Peyer's patch (tissue), 4 donors: ENCODE measurements around the gene SYT14. TPM values are rescaled to one million over a fixed set of nuclear protein-coding genes. Genes with fewer than 3 reads are reported as not detected.

ENCODE experiments used
- DNase-seq, 3 donors: peaks; one replicate each; pipeline ENCODE4 v3.0.0-alpha.2; 2017 to 2019
- H3K27ac ChIP-seq, 4 donors: fragments of 200-600 bp; sonication (generic); one replicate each; pipeline ENCODE4 v1.5.1; 2016 to 2019
- H3K27me3 ChIP-seq, 2 donors: fragments of 200-600 bp; sonication (generic); one replicate each; pipeline ENCODE4 v1.5.1; 2019
- H3K36me3 ChIP-seq, 3 donors: fragments of 200-600 bp; sonication (generic); one replicate each; pipeline ENCODE4 v1.5.1; 2016 to 2019
- H3K4me1 ChIP-seq, 4 donors: fragments of 200-600 bp; sonication (generic); one replicate each; pipeline ENCODE4 v1.5.1; 2016 to 2019
- H3K4me3 ChIP-seq, 4 donors: fragments of 200-600 bp; sonication (generic); 1 replicate in 3 of 4; 2 replicates in 1 of 4; pipeline ENCODE4 v1.5.1; 2016 to 2019; ENCODE audit warnings: mild to moderate bottlenecking in 1 of 4
- H3K9me3 ChIP-seq, 4 donors: fragments of 200-600 bp; sonication (generic); one replicate each; pipeline ENCODE4 v1.5.1; 2016 to 2019; ENCODE audit warnings: mild to moderate bottlenecking in 1 of 4
- POLR2A ChIP-seq, 2 donors: fragments of 450-650 bp; IDR thresholded peaks; one replicate each; pipeline ENCODE4 v1.5.1; 2017; ENCODE audit warnings: antibody characterized with exemption in 2 of 2, mild to moderate bottlenecking in 2 of 2, moderate library complexity in 2 of 2
- total RNA-seq, 4 donors: library from RNA; depleted of rRNA; stranded (reverse); fragments of >200 nt; gene quantifications; one replicate each; pipeline ENCODE4 v1.1.0, GENCODE V29; 2016
- TF ChIP-seq, protein P1 (sequence below), 6 experiments: fragments of 450-650 bp in 4 of 6; fragments of 200-600 bp in 2 of 6; sonication (generic) in 1 of 6; IDR thresholded peaks; one replicate each; pipeline ENCODE4 v1.5.1; 2017 to 2019; ENCODE audit warnings: antibody characterized with exemption in 6 of 6, mild to moderate bottlenecking in 3 of 6, moderate library complexity in 1 of 6

SYT14 gene
- total RNA-seq, 4 donors from 2014 or later = 0.27 to 0.83 TPM; not detected in 2

GRCh38 chr1:210021145-210021860 is 83.3 kb downstream of the SYT14 start:
- Histone ChIP-seq H3K4me3 (no peak overlapping the region), H3K4me1 (no peaks in the 10 kb centered on the region), H3K36me3 (no peaks in the 10 kb centered on the region), H3K9me3 (no peaks in the 10 kb centered on the region), H3K27me3 (no peaks in the 10 kb centered on the region), H3K27ac (no peak overlapping the region)
- TF ChIP-seq, protein P1, sequence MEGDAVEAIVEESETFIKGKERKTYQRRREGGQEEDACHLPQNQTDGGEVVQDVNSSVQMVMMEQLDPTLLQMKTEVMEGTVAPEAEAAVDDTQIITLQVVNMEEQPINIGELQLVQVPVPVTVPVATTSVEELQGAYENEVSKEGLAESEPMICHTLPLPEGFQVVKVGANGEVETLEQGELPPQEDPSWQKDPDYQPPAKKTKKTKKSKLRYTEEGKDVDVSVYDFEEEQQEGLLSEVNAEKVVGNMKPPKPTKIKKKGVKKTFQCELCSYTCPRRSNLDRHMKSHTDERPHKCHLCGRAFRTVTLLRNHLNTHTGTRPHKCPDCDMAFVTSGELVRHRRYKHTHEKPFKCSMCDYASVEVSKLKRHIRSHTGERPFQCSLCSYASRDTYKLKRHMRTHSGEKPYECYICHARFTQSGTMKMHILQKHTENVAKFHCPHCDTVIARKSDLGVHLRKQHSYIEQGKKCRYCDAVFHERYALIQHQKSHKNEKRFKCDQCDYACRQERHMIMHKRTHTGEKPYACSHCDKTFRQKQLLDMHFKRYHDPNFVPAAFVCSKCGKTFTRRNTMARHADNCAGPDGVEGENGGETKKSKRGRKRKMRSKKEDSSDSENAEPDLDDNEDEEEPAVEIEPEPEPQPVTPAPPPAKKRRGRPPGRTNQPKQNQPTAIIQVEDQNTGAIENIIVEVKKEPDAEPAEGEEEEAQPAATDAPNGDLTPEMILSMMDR (IDR thresholded peaks at IDR 0.05) = no peak
- DNase-seq = no peak

DNA sequence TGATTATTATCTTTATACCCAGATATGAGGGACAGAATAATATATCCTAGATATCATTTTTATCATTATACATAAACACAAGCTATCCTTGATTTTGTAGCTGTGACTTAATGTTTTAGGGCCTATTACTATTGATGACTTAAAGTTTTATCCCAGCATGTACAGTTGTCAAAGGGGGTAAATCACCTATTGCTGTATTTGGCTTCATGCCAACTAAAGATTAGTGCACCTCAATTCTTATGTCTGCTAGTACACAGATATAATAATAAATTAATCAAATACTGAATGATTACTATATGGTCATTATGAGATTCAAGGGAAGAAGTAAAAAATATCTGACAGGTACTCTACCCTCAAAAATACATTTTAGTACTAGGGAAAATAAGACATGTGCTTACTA is 84.0 kb downstream of the SYT14 start:
- Histone ChIP-seq H3K4me1 (no peaks in the 10 kb centered on the region), H3K9me3 (no peaks in the 10 kb centered on the region), H3K4me3 (no peak overlapping the region), H3K36me3 (no peaks in the 10 kb centered on the region), H3K27me3 (no peaks in the 10 kb centered on the region), H3K27ac (no peak overlapping the region)
- no peak for TF ChIP-seq POLR2A (IDR thresholded peaks at IDR 0.05)
- TF ChIP-seq, protein P1 (IDR thresholded peaks at IDR 0.05) = no peak
- no peak for DNase-seq

DNA sequence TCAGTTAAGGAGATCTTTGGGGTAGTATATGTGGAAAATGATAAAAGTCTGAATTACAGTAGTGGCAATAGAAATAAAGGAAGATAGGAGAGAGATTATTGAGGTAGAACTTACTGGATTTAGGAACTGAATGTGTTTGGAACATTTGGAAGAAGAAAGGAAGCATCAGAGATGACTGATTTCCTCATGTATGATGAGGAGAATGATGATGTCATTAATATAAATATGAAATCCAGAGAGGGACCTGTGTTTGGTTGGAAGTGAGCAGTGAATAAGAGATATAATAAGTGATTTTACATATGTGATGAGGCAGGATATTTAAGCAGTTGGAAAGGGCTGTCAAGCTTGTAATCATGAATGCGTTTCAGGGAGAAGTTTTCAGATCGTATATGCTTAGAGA is 86.3 kb downstream of the SYT14 start:
- H3K4me1 ChIP-seq = no peaks in the 10 kb centered on the region
- TF ChIP-seq POLR2A (IDR thresholded peaks at IDR 0.05) = no peak
- TF ChIP-seq, protein P1 (IDR thresholded peaks at IDR 0.05) = no peak
- H3K27me3 ChIP-seq = no peaks in the 10 kb centered on the region
- H3K36me3 ChIP-seq = no peaks in the 10 kb centered on the region
- H3K4me3 ChIP-seq = no peak overlapping the region
- no peak overlapping the region for H3K27ac ChIP-seq
- DNase-seq = no peak
- H3K9me3 ChIP-seq = no peaks in the 10 kb centered on the region

DNA sequence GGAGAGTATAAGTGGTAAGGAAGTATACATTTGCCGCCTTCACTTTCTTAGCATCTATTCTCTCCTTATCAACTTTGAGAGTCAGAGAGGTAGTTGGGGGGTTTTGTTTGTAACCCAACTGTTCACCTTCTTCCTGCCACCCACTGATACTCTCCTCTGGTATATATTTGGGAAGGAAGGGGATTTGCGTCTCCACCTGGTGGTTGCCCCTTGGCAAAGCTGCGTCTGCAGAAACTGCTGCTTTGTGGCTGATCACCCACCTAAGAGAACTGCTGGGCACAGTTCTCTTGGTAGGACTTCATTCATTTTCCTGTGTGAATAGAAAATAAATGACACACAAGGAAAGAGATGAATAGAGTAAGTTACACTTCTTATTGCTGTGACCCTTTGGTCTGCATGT is 87.0 kb downstream of the SYT14 start:
- Histone ChIP-seq H3K9me3 (no peaks in the 10 kb centered on the region), H3K36me3 (no peaks in the 10 kb centered on the region), H3K27ac (no peak overlapping the region), H3K27me3 (no peaks in the 10 kb centered on the region), H3K4me1 (no peaks in the 10 kb centered on the region), H3K4me3 (no peak overlapping the region)
- DNase-seq = no peak
- no peak for TF ChIP-seq POLR2A (IDR thresholded peaks at IDR 0.05)
- TF ChIP-seq, protein P1 (IDR thresholded peaks at IDR 0.05) = no peak

GRCh38 chr1:210025870-210026269 is 87.9 kb downstream of the SYT14 start:
- no peak for DNase-seq
- H3K4me3 ChIP-seq = no peak overlapping the region
- no peaks in the 10 kb centered on the region for H3K27me3 ChIP-seq
- H3K9me3 ChIP-seq = no peaks in the 10 kb centered on the region
- H3K36me3 ChIP-seq = no peaks in the 10 kb centered on the region
- H3K4me1 ChIP-seq = no peaks in the 10 kb centered on the region
- TF ChIP-seq, protein P1 (IDR thresholded peaks at IDR 0.05) = no peak
- TF ChIP-seq POLR2A (IDR thresholded peaks at IDR 0.05) = no peak
- no peak overlapping the region for H3K27ac ChIP-seq

GRCh38 chr1:210027994-210028393 is 90.0 kb downstream of the SYT14 start:
- no peak overlapping the region for H3K4me3 ChIP-seq
- no peak for DNase-seq
- H3K27me3 ChIP-seq = no peaks in the 10 kb centered on the region
- TF ChIP-seq, protein P1 (IDR thresholded peaks at IDR 0.05) = no peak
- no peak overlapping the region for H3K27ac ChIP-seq
- H3K4me1 ChIP-seq = no peaks in the 10 kb centered on the region
- no peaks in the 10 kb centered on the region for H3K9me3 ChIP-seq
- no peaks in the 10 kb centered on the region for H3K36me3 ChIP-seq
